MCF 10A (cell line): ENCODE measurements around the gene UTP11. TPM values are rescaled to one million over a fixed set of nuclear protein-coding genes. Genes with fewer than 3 reads are reported as not detected.

Source experiments
- BruUV-seq: library from RNA; stranded (reverse); fragments of 400-500 nt; replicated peaks from 2 replicates; lab custom pipeline; 2021; lab: Mats Ljungman, UMichigan
- CTCF ChIA-PET: fragments of 300-600 bp; sonication (Branson Sonifier 250); formaldehyde crosslinking; extraction: SDS; loops from one replicate; lab custom pipeline; 2021; ENCODE audit warnings: antibody characterized with exemption, inconsistent platforms; lab: Yijun Ruan, JAX
- POLR2A ChIA-PET: fragments of 300-600, 350-650 bp; sonication (Branson Sonifier 250); formaldehyde crosslinking; extraction: SDS; loops from one replicate; lab custom pipeline; 2020; ENCODE audit warnings: antibody characterized with exemption, inconsistent platforms; lab: Yijun Ruan, JAX
- DNase-seq: peaks from one replicate; pipeline ENCODE4 v3.0.0-alpha.2; 2018; ENCODE audit not compliant: unreplicated experiment
- H3K27ac Mint-ChIP-seq: one replicate; pipeline ENCODE4 v1.8.0; 2022; ENCODE audit warnings: mild to moderate bottlenecking, low read depth, mixed read lengths; ENCODE audit not compliant: unreplicated experiment
- H3K27me3 Mint-ChIP-seq: one replicate; pipeline ENCODE4 v1.8.0; 2022; ENCODE audit warnings: mixed read lengths; ENCODE audit not compliant: insufficient read depth, unreplicated experiment
- H3K36me3 Mint-ChIP-seq: one replicate; pipeline ENCODE4 v1.8.0; 2022; ENCODE audit warnings: mild to moderate bottlenecking, moderate library complexity, mixed read lengths; ENCODE audit not compliant: insufficient read depth, unreplicated experiment
- H3K4me1 Mint-ChIP-seq: one replicate; pipeline ENCODE4 v1.8.0; 2022; ENCODE audit warnings: mixed read lengths; ENCODE audit not compliant: insufficient read depth, unreplicated experiment
- H3K4me3 Mint-ChIP-seq: one replicate; pipeline ENCODE4 v1.8.0; 2022; ENCODE audit warnings: mild to moderate bottlenecking, moderate library complexity, mixed read lengths; ENCODE audit not compliant: unreplicated experiment
- H3K9me3 Mint-ChIP-seq: one replicate; pipeline ENCODE4 v1.8.0; 2022; ENCODE audit warnings: mixed read lengths; ENCODE audit not compliant: unreplicated experiment
- CTCF ChIP-seq: fragments of 200-600 bp; IDR thresholded peaks from one replicate; pipeline ENCODE4 v1.8.0; 2022; ENCODE audit warnings: antibody characterized with exemption, mild to moderate bottlenecking; ENCODE audit not compliant: unreplicated experiment
- intact Hi-C: fragments of 100-400 bp; cut with micrococcal nuclease; formaldehyde crosslinking; loops from 2 replicates; pipeline ENCODE4 v1.14.1; 2022
- total RNA-seq: library from RNA; stranded (reverse); gene quantifications from 2 replicates; pipeline ENCODE4 v1.2.3, GENCODE V29; 2022

The UTP11 gene
- total RNA-seq, 1 experiment from 2014 or later: 66.5 TPM

- H3K27me3 Mint-ChIP-seq: no peaks in the 10 kb centered on the region
- no TSS peak for BruUV-seq
- H3K36me3 Mint-ChIP-seq: peaks cover 60% of the 10 kb centered on the region
- TF ChIP-seq CTCF: no peak
- no peak for DNase-seq
- POLR2A ChIA-PET: interaction anchor here (1.3 to 1.9 kb wide), 2 partner anchors 25 to 56 kb away, joined by 4 read pairs; no protein-coding TSS in a partner anchor
- peaks cover 3% of the 10 kb centered on the region for H3K4me1 Mint-ChIP-seq
- CTCF ChIA-PET: interaction anchor here (0.5 to 1.7 kb wide), 7 partner anchors 12 to 444 kb away, joined by 3 to 7 read pairs (median 4); no protein-coding TSS in a partner anchor
- no peak overlapping the region for H3K27ac Mint-ChIP-seq
- intact Hi-C loops: no loop called here
- no peaks in the 10 kb centered on the region for H3K9me3 Mint-ChIP-seq
- H3K4me3 Mint-ChIP-seq: no peak overlapping the region
Observed at GRCh38 chr1:37987679-37988078, 24.9 kb upstream of the UTP11 start.

GRCh38 chr1:37989361-37989930 is 23.1 kb upstream of the UTP11 start:
- H3K9me3 Mint-ChIP-seq: no peaks in the 10 kb centered on the region
- TSS peak; percentile 48 for BruUV-seq
- peak overlapping the region; percentile 88 for H3K4me3 Mint-ChIP-seq
- POLR2A ChIA-PET: interaction anchor here (0.6 to 4.4 kb wide), 17 partner anchors 11 to 870 kb away, joined by 3 to 27 read pairs (median 4); partner anchors contain the start of genes CDCA8, MTF1, RRAGC and UTP11
- peaks cover 42% of the 10 kb centered on the region for H3K36me3 Mint-ChIP-seq
- peak overlapping the region; percentile 82 for H3K27ac Mint-ChIP-seq
- intact Hi-C loops: loop anchor here (1.0 kb wide), 1 partner anchor 30 kb away; no protein-coding TSS in a partner anchor
- H3K4me1 Mint-ChIP-seq: peaks cover 3% of the 10 kb centered on the region
- TF ChIP-seq CTCF: no peak
- CTCF ChIA-PET: interaction anchor here (0.6 to 6.3 kb wide), 13 partner anchors 12 to 868 kb away, joined by 3 to 63 read pairs (median 5); partner anchors contain the start of genes MTF1 and UTP11
- peak; percentile 40 for DNase-seq
- H3K27me3 Mint-ChIP-seq: no peaks in the 10 kb centered on the region

- no peak overlapping the region for H3K4me3 Mint-ChIP-seq
- BruUV-seq: TSS peak; percentile 13
- TF ChIP-seq CTCF: no peak
- CTCF ChIA-PET: interaction anchor here (0.8 to 6.3 kb wide), 3 partner anchors 7 to 21 kb away, joined by 3 to 63 read pairs (median 4); no protein-coding TSS in a partner anchor
- H3K27ac Mint-ChIP-seq: no peak overlapping the region
- H3K36me3 Mint-ChIP-seq: peaks cover 33% of the 10 kb centered on the region
- H3K4me1 Mint-ChIP-seq: peaks cover 12% of the 10 kb centered on the region
- POLR2A ChIA-PET: no interaction called here
- intact Hi-C loops: no loop called here
- H3K9me3 Mint-ChIP-seq: no peaks in the 10 kb centered on the region
- H3K27me3 Mint-ChIP-seq: no peaks in the 10 kb centered on the region
- no peak for DNase-seq
Observed at GRCh38 chr1:37994886-37995566, 17.5 kb upstream of the UTP11 start.

- Mint-ChIP-seq H3K9me3 (no peaks in the 10 kb centered on the region), H3K27ac (no peak overlapping the region), H3K27me3 (no peaks in the 10 kb centered on the region), H3K36me3 (peaks cover 31% of the 10 kb centered on the region), H3K4me1 (peaks cover 18% of the 10 kb centered on the region), H3K4me3 (no peak overlapping the region)
- CTCF ChIA-PET: no interaction called here
- DNase-seq: no peak
- no peak for TF ChIP-seq CTCF
- no TSS peak for BruUV-seq
- POLR2A ChIA-PET: no interaction called here
- intact Hi-C loops: no loop called here
Observed at GRCh38 chr1:37995751-37996345, 16.7 kb upstream of the UTP11 start.
